IMR-90 (cell line): ENCODE results near the gene ROBO1. TPM values are rescaled to one million over a fixed set of nuclear protein-coding genes. Genes with fewer than 3 reads are reported as not detected.

ENCODE experiments used
- ATAC-seq: fragments of 200-7000 bp; cut with Tn5 transposase; 2 replicates; pipeline ENCODE4 v1.9.1; 2020; ENCODE audit warnings: low read depth, mild to moderate bottlenecking, moderate library complexity
- BruUV-seq: library from RNA; stranded (reverse); fragments of 400-500 nt; replicated peaks from 2 replicates; lab custom pipeline; 2021; lab: Mats Ljungman, UMichigan
- CTCF ChIA-PET: fragments of 300-600 bp; formaldehyde crosslinking; extraction: SDS; loops from one replicate; lab custom pipeline; 2021; ENCODE audit warnings: antibody characterized with exemption; lab: Yijun Ruan, JAX
- POLR2A ChIA-PET: fragments of 300-600 bp; sonication (Branson Sonifier 250); formaldehyde crosslinking; loops from one replicate; lab custom pipeline; 2022; ENCODE audit warnings: antibody characterized with exemption; ENCODE audit not compliant: unreplicated experiment; lab: Charles Lee
- DNase-seq: peaks from one replicate; pipeline ENCODE4 v3.0.0; 2013
- H2AFZ ChIP-seq: replicated peaks from 2 replicates; pipeline ENCODE3; 2013; ENCODE audit warnings: low read length, mild to moderate bottlenecking; ENCODE audit not compliant: poor library complexity
- H2AK5ac ChIP-seq: 2 replicates; pipeline ENCODE4 v1.6.1; 2013; ENCODE audit warnings: low read depth, low read length, inconsistent platforms
- H2AK9ac ChIP-seq: replicated peaks from 2 replicates; pipeline ENCODE3; 2013; ENCODE audit warnings: mild to moderate bottlenecking, low read depth, low read length, moderate library complexity; ENCODE audit not compliant: poor library complexity
- H2BK120ac ChIP-seq: 2 replicates; pipeline ENCODE4 v1.6.1; 2013; ENCODE audit warnings: low read depth, low read length, inconsistent platforms
- H2BK15ac ChIP-seq: 3 replicates; pipeline ENCODE4 v1.6.1; 2013; ENCODE audit warnings: low read depth, low read length, inconsistent platforms
- H2BK20ac ChIP-seq: 2 replicates; pipeline ENCODE4 v1.6.1; 2013; ENCODE audit warnings: low read depth, mild to moderate bottlenecking, inconsistent platforms, low read length, moderate library complexity
- H2BK5ac ChIP-seq: 2 replicates; pipeline ENCODE4 v1.6.1; 2013; ENCODE audit warnings: mild to moderate bottlenecking, low read depth, low read length, inconsistent platforms; ENCODE audit not compliant: poor library complexity, severe bottlenecking
- H3K14ac ChIP-seq: replicated peaks from 2 replicates; pipeline ENCODE4 v1.6.1; 2013; ENCODE audit warnings: low read depth, low read length, inconsistent platforms
- H3K18ac ChIP-seq: 2 replicates; pipeline ENCODE4 v1.6.1; 2013; ENCODE audit warnings: low read depth, low read length, control low read depth
- H3K23ac ChIP-seq: 2 replicates; pipeline ENCODE4 v1.6.1; 2013; ENCODE audit warnings: low read depth, low read length, inconsistent platforms
- H3K27ac ChIP-seq: 2 replicates; pipeline ENCODE4 v1.5.1; 2013; ENCODE audit warnings: mild to moderate bottlenecking, control low read depth, low read length; ENCODE audit not compliant: insufficient read depth
- H3K27me3 ChIP-seq: 2 replicates; pipeline ENCODE4 v1.6.1; 2013; ENCODE audit warnings: low read length; ENCODE audit not compliant: control insufficient read depth, insufficient read depth
- H3K36me3 ChIP-seq: 2 replicates; pipeline ENCODE4 v1.6.1; 2013; ENCODE audit warnings: low read length, mixed read lengths; ENCODE audit not compliant: control insufficient read depth, insufficient read depth
- H3K4ac ChIP-seq: 2 replicates; pipeline ENCODE4 v1.6.1; 2013; ENCODE audit warnings: low read depth, low read length, inconsistent platforms
- H3K4me1 ChIP-seq: 2 replicates; pipeline ENCODE4 v1.6.1; 2013; ENCODE audit warnings: low read length, mixed read lengths; ENCODE audit not compliant: control insufficient read depth, insufficient read depth
- H3K4me2 ChIP-seq: 2 replicates; pipeline ENCODE4 v1.6.1; 2013; ENCODE audit warnings: low read depth, mild to moderate bottlenecking, control low read depth, low read length, moderate library complexity
- H3K4me3 ChIP-seq: 2 replicates; pipeline ENCODE4 v1.5.1; 2013; ENCODE audit warnings: low read depth, mild to moderate bottlenecking, control low read depth, low read length, moderate library complexity; ENCODE audit not compliant: insufficient read depth
- H3K56ac ChIP-seq: 2 replicates; pipeline ENCODE4 v1.6.1; 2013; ENCODE audit warnings: low read length, inconsistent platforms; ENCODE audit not compliant: insufficient read depth; ENCODE audit errors: extremely low read depth
- H3K79me1 ChIP-seq, 2 experiments: 2 replicates each; pipeline ENCODE4 v1.6.1; 2013; ENCODE audit warnings: low read length in 2 of 2, inconsistent platforms in 1 of 2, low read depth in 1 of 2
- H3K9ac ChIP-seq: 2 replicates; pipeline ENCODE4 v1.6.1; 2013; ENCODE audit warnings: low read depth, low read length, control low read depth
- H3K9me1 ChIP-seq: 2 replicates; pipeline ENCODE4 v1.6.1; 2013; ENCODE audit warnings: low read length, inconsistent platforms; ENCODE audit not compliant: insufficient read depth
- H3K9me3 ChIP-seq: 2 replicates; pipeline ENCODE4 v1.6.1; 2013; ENCODE audit warnings: low read length; ENCODE audit not compliant: control insufficient read depth, insufficient read depth
- H4K20me1 ChIP-seq: 2 replicates; pipeline ENCODE4 v1.6.1; 2013; ENCODE audit warnings: low read length, inconsistent platforms; ENCODE audit not compliant: insufficient read depth
- H4K5ac ChIP-seq: 2 replicates; pipeline ENCODE4 v1.6.1; 2013; ENCODE audit warnings: mild to moderate bottlenecking, low read depth, low read length, control low read depth
- H4K8ac ChIP-seq, 2 experiments: 2 replicates each; pipeline ENCODE4 v1.6.1; 2013; ENCODE audit warnings: low read depth in 2 of 2, low read length in 2 of 2, control low read depth in 1 of 2, inconsistent platforms in 1 of 2
- H4K91ac ChIP-seq: 2 replicates; pipeline ENCODE4 v1.6.1; 2013; ENCODE audit warnings: low read depth, low read length, inconsistent platforms; ENCODE audit not compliant: insufficient read depth
- BHLHE40 ChIP-seq: fragments of 150-350 bp; IDR thresholded peaks from 2 replicates; pipeline ENCODE4 v1.6.1; 2016; ENCODE audit warnings: mild to moderate bottlenecking, low read depth, low read length
- CEBPB ChIP-seq: IDR thresholded peaks from 2 replicates; pipeline ENCODE4 v1.6.1; 2012; ENCODE audit warnings: low read depth, low read length, improper control_type of control experiment
- CHD1 ChIP-seq: IDR thresholded peaks from 2 replicates; pipeline ENCODE4 v1.6.1; 2012; ENCODE audit warnings: low read depth, low read length, improper control_type of control experiment
- CTCF ChIP-seq: conservative IDR thresholded peaks from 2 replicates; pipeline ENCODE4 v1.5.1; 2012; ENCODE audit warnings: mild to moderate bottlenecking, low read depth, low read length, improper control_type of control experiment
- ELK1 ChIP-seq: fragments of 150-350 bp; IDR thresholded peaks from 2 replicates; pipeline ENCODE4 v1.6.1; 2016; ENCODE audit warnings: low read depth, mild to moderate bottlenecking, low read length, moderate library complexity, borderline replicate concordance
- FOS ChIP-seq: fragments of 150-350 bp; IDR thresholded peaks from 2 replicates; pipeline ENCODE4 v1.6.1; 2016; ENCODE audit warnings: low read depth, low read length
- MAFK ChIP-seq: IDR thresholded peaks from 2 replicates; pipeline ENCODE4 v1.6.1; 2012; ENCODE audit warnings: low read depth, low read length, improper control_type of control experiment
- MAZ ChIP-seq: IDR thresholded peaks from 2 replicates; pipeline ENCODE4 v1.6.1; 2012; ENCODE audit warnings: low read depth, mild to moderate bottlenecking, low read length, improper control_type of control experiment, moderate library complexity, borderline replicate concordance
- MXI1 ChIP-seq: IDR thresholded peaks from 2 replicates; pipeline ENCODE4 v1.6.1; 2012; ENCODE audit warnings: low read depth, mild to moderate bottlenecking, low read length, moderate library complexity, borderline replicate concordance
- NFE2L2 ChIP-seq: fragments of 150-350 bp; IDR thresholded peaks from 2 replicates; pipeline ENCODE4 v1.6.1; 2016; ENCODE audit warnings: low read depth, mild to moderate bottlenecking, low read length
- POLR2A ChIP-seq: IDR thresholded peaks from 2 replicates; pipeline ENCODE4 v1.6.1; 2012; ENCODE audit warnings: mild to moderate bottlenecking, low read depth, low read length
- RAD21 ChIP-seq: IDR thresholded peaks from 2 replicates; pipeline ENCODE4 v1.6.1; 2012; ENCODE audit warnings: low read length, improper control_type of control experiment
- RCOR1 ChIP-seq: IDR thresholded peaks from 2 replicates; pipeline ENCODE4 v1.6.1; 2012; ENCODE audit warnings: mild to moderate bottlenecking, low read length, improper control_type of control experiment; ENCODE audit not compliant: insufficient replicate concordance
- RFX5 ChIP-seq: IDR thresholded peaks from 2 replicates; pipeline ENCODE4 v1.8.0; 2012; ENCODE audit warnings: low read depth, mild to moderate bottlenecking, low read length, moderate library complexity
- SMC3 ChIP-seq: fragments of 150-350 bp; IDR thresholded peaks from 2 replicates; pipeline ENCODE4 v1.6.1; 2016; ENCODE audit warnings: low read depth, mild to moderate bottlenecking, antibody characterized with exemption, low read length, moderate library complexity
- USF2 ChIP-seq: fragments of 150-350 bp; IDR thresholded peaks from 2 replicates; pipeline ENCODE4 v1.6.1; 2017; ENCODE audit warnings: mild to moderate bottlenecking, antibody characterized with exemption, low read length, low read depth
- WGBS, 2 experiments: methylation state at CpG; one replicate each; pipeline versions ENCODE4 v1.1.5 to v1.1.7; 2013; ENCODE audit warnings: missing lambda C conversion rate in 2 of 2; ENCODE audit not compliant: insufficient read length in 1 of 2; ENCODE audit errors: extremely low coverage in 2 of 2; 5-methylcytosine and 5-hydroxymethylcytosine counted together
- dilution Hi-C: fragments of 300-500 bp; cut with HindIII; formaldehyde crosslinking; loops from one replicate; pipeline ENCODE4 v1.14.3; 2018; ENCODE audit warnings: low sequenced_read_pairs; ENCODE audit not compliant: unreplicated experiment
- in situ Hi-C: fragments of 300-500 bp; cut with MboI; formaldehyde crosslinking; loops from 3 replicates; pipeline ENCODE4 v1.14.3; 2019; ENCODE audit warnings: low sequenced_read_pairs, inconsistent platforms, mixed read lengths
- intact Hi-C: fragments of 100-400 bp; cut with micrococcal nuclease; formaldehyde crosslinking; loops from 2 replicates; pipeline ENCODE4 v1.10.0; 2022
- polyA plus RNA-seq, 3 experiments: library from polyadenylated mRNA; depleted of rRNA; stranded (reverse); fragments of >200 nt; gene quantifications; 2 replicates each; pipeline ENCODE4 v1.2.3, GENCODE V29; 2012; ENCODE audit warnings: low replicate concordance in 1 of 3
- total RNA-seq: library from RNA; depleted of rRNA; stranded (reverse); fragments of >200 nt; gene quantifications from 2 replicates; pipeline ENCODE4 v1.2.3, GENCODE V29; 2012

The ROBO1 gene
- total and polyA plus RNA-seq, 2 of the 4 experiments (the other 2 are of a cell fraction), result 24.1 to 53.9 TPM

GRCh38 chr3:78847603-78848002 lies 920.2 kb downstream of the ROBO1 start:
- H2BK5ac ChIP-seq, result no peak overlapping the region
- H3K9ac ChIP-seq, result no peak overlapping the region
- H2BK120ac ChIP-seq, result no peak overlapping the region
- peaks cover 2% of the 10 kb centered on the region; the same call in 1 of the 2 replicates for H3K4me1 ChIP-seq
- no peak overlapping the region for H2BK20ac ChIP-seq
- CTCF ChIA-PET, result interaction anchor here (1.1 kb wide), 1 partner anchor 13 kb away, joined by 3 read pairs; no protein-coding TSS in a partner anchor
- no peak overlapping the region for H3K27ac ChIP-seq
- TF ChIP-seq BHLHE40 (no peak), USF2 (no peak), POLR2A (no peak), CEBPB (no peak), MXI1 (no peak), RCOR1 (no peak), RFX5 (no peak), CTCF (no peak), SMC3 (no peak), MAFK (no peak), FOS (no peak), NFE2L2 (no peak), CHD1 (no peak), ELK1 (no peak), RAD21 (no peak), MAZ (no peak)
- no peak overlapping the region for H3K4me3 ChIP-seq
- H4K8ac ChIP-seq, result no peak overlapping the region
- H3K14ac ChIP-seq, result no peak overlapping the region
- no peaks in the 10 kb centered on the region for H3K9me3 ChIP-seq
- no TSS peak for BruUV-seq
- no peak overlapping the region for H4K91ac ChIP-seq
- H3K23ac ChIP-seq, result no peak overlapping the region
- ATAC-seq (no peak), DNase-seq (no peak)
- H4K5ac ChIP-seq, result no peak overlapping the region
- H4K20me1 ChIP-seq, result no peaks in the 10 kb centered on the region
- no peaks in the 10 kb centered on the region; a peak in 2 of 4 replicates for H3K79me1 ChIP-seq
- no peaks in the 10 kb centered on the region for H3K36me3 ChIP-seq
- H3K9me1 ChIP-seq, result 0 out of 2 replicates have a peak, but pooled peaks cover 3% of the 10 kb centered on the region
- POLR2A ChIA-PET, result interaction anchor here (0.6 kb wide), 1 partner anchor 170 kb away, joined by 3 read pairs; no protein-coding TSS in a partner anchor
- in situ Hi-C loops (no loop called here), intact Hi-C loops (loop anchor here (5.0 kb wide), 1 partner anchor 40 kb away; no protein-coding TSS in a partner anchor), dilution Hi-C loops (no loop called here)
- no peak overlapping the region for H2AK5ac ChIP-seq
- H3K27me3 ChIP-seq, result no peaks in the 10 kb centered on the region
- WGBS, 2 experiments, result no CpG with 5 or more reads among the region's 3 CpGs
- no peak overlapping the region for H3K4me2 ChIP-seq
- no peak overlapping the region for H2AFZ ChIP-seq
- no peak overlapping the region for H3K56ac ChIP-seq
- no peak overlapping the region for H2AK9ac ChIP-seq
- no peak overlapping the region for H2BK15ac ChIP-seq
- no peak overlapping the region for H3K18ac ChIP-seq
- no peak overlapping the region for H3K4ac ChIP-seq
